Effector memory CD8-positive, alpha-beta T cell (primary cell): ENCODE measurements around the gene DPM1.

Source experiments
- ATAC-seq: fragments of 150-1000 bp; cut with Tn5 transposase; replicated peaks from 2 replicates; pipeline ENCODE4 v1.10.0; 2021; ENCODE audit warnings: mild to moderate bottlenecking, moderate library complexity
- DNase-seq, 3 experiments: peaks; one replicate each; pipeline ENCODE4 v3.0.0; 2021
- H3K27ac Mint-ChIP-seq, 2 donors: one replicate each; pipeline ENCODE4 v1.8.0; 2022; ENCODE audit warnings: mild to moderate bottlenecking in 2 of 2, mixed read lengths in 2 of 2, moderate library complexity in 2 of 2
- H3K27me3 Mint-ChIP-seq, 2 donors: one replicate each; pipeline ENCODE4 v1.8.0; 2022; ENCODE audit warnings: mixed read lengths in 2 of 2
- H3K36me3 Mint-ChIP-seq: one replicate; pipeline ENCODE4 v1.8.0; 2022; ENCODE audit warnings: mild to moderate bottlenecking, moderate library complexity, mixed read lengths; ENCODE audit not compliant: insufficient read depth
- H3K4me1 Mint-ChIP-seq, 2 donors: one replicate each; pipeline ENCODE4 v1.8.0; 2022; ENCODE audit warnings: low read depth in 2 of 2, mixed read lengths in 2 of 2
- H3K4me3 Mint-ChIP-seq, 2 donors: one replicate each; pipeline ENCODE4 v1.8.0; 2022; ENCODE audit warnings: mild to moderate bottlenecking in 2 of 2, mixed read lengths in 2 of 2, moderate library complexity in 2 of 2
- H3K9me3 Mint-ChIP-seq, 2 donors: one replicate each; pipeline ENCODE4 v1.8.0; 2022; ENCODE audit warnings: mixed read lengths in 2 of 2

Gene DPM1

DNA sequence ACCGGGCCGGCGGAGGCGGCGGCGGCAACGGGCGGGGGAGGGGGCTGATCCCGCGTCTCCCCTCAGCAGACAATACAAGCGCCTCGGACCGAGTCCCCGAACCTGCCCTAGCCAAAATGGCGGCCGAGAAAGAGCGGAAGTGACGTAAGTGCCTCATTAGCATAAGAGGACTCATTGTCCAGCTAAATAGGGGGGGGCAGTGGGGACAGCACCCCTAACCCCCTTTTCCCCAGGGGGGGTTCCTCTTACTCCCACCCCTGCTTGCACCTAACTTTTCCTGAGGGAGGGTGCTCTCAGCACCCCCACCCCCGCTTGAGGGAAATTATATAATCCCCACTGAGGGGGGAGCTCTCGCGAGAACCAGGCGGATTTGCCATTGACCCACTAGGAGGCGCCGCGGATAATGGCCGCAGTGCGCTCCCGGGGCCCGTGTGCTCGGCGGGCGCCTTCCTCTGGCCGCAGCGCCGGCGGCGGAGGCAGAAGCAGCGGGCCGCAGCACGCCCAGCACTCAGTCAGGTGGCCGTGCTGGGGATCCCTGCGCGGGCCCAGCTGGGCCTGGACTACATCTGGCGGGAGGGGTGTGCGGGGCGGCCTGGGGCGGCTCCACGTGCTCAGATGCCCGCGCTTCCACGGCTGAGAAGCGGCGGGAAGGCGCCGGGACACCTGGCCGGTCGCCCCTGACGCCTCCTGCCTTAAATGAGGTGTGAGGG, 26.9 kb downstream of the DPM1 start, which contains the start of gene ADNP:
Gene ADNP (minus strand): TSS at position 132 of the 710 bp plus-strand sequence. CDS start 27,441 bp downstream, outside the sequence.
- H3K27ac Mint-ChIP-seq: peak within 1 kb of the TSS; percentile 98
- ATAC-seq: peak; percentile 68
- H3K4me1 Mint-ChIP-seq: peaks cover 28 to 31% of the 10 kb centered on the region in 2 donors
- no peaks in the 10 kb centered on the region for H3K9me3 Mint-ChIP-seq
- H3K36me3 Mint-ChIP-seq: peaks cover 66% of the 10 kb centered on the region
- peak within 1 kb of the TSS; percentile 96 to 99 for H3K4me3 Mint-ChIP-seq
- no peaks in the 10 kb centered on the region for H3K27me3 Mint-ChIP-seq
- peak; percentile 90 to 93 (median 90) for DNase-seq

DNA sequence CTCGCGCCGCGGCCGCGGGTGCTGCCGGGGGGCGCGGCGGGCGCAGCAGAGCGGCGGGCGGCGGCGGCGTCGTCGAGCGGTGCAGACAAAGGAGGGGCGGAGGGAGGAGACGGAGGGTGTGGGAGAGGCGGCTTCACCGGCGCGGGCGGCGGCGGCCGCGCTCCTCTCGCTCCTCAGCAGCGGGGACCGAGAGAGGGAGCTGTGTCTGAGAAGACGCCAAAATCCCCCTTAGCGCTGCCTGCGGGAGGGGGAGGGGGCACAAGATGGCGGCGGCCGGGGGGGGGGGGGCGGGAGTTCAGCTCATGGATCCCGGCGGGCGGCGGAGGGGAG, 27.4 kb downstream of the DPM1 start:
- DNase-seq (peak in 1 of 3 experiments; percentile 68), ATAC-seq (peak; percentile 54)
- no peaks in the 10 kb centered on the region for H3K9me3 Mint-ChIP-seq
- H3K36me3 Mint-ChIP-seq: peaks cover 63% of the 10 kb centered on the region
- H3K4me3 Mint-ChIP-seq: peak overlapping the region; percentile 96 to 99
- peak overlapping the region; percentile 98 for H3K27ac Mint-ChIP-seq
- H3K27me3 Mint-ChIP-seq: no peaks in the 10 kb centered on the region
- peaks cover 30 to 34% of the 10 kb centered on the region in 2 donors for H3K4me1 Mint-ChIP-seq

DNA sequence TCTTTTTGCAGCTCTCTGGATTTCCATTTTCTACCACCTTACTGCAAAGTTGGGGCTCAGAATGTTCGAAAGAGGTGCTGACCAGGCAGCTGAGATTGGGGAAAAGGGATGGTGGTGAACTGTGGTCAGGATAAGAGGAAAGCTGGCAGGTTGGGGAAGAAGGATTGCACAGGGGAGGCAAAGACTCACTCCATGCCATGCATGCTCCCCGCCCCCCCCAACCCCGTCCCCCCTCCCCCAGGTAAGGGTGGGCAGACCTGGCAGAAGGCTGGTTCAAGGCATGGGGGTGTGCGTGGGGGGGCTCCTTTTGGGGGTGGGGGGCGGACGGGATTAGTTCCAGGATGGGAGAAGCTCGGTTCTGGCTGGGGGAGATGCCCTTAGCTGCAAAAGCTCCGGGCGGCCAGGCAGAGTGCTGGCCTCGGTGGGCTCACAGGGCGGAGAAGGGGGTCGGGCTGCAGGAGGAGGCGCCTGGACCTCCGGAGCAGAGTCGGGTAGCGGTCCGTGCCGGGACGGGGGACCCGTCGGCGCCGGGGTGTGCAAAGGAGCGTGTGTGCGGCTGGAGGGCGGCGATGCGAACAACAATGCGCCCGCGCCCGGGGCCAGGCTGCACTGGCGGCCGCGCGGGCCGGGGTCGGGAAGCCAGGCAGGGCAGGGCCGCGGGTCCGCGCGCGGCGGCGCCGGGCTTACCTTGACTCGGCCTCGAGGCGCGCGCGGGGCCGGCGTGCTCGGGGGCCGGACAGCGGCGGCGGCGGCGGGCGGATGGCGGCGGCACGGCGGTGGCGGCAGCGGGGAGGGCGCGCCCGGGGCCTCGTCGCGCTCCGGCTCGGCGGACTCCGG, 28.0 kb downstream of the DPM1 start:
- Mint-ChIP-seq H3K4me1 (peaks cover 35 to 40% of the 10 kb centered on the region in 2 donors), H3K9me3 (no peaks in the 10 kb centered on the region), H3K4me3 (peak overlapping the region; percentile 96 to 99), H3K27ac (peak overlapping the region; percentile 98), H3K27me3 (no peaks in the 10 kb centered on the region), H3K36me3 (peaks cover 62% of the 10 kb centered on the region)
- peak; percentile 0 for ATAC-seq
- peak in 2 of 3 experiments; percentile 6 to 14 for DNase-seq

DNA sequence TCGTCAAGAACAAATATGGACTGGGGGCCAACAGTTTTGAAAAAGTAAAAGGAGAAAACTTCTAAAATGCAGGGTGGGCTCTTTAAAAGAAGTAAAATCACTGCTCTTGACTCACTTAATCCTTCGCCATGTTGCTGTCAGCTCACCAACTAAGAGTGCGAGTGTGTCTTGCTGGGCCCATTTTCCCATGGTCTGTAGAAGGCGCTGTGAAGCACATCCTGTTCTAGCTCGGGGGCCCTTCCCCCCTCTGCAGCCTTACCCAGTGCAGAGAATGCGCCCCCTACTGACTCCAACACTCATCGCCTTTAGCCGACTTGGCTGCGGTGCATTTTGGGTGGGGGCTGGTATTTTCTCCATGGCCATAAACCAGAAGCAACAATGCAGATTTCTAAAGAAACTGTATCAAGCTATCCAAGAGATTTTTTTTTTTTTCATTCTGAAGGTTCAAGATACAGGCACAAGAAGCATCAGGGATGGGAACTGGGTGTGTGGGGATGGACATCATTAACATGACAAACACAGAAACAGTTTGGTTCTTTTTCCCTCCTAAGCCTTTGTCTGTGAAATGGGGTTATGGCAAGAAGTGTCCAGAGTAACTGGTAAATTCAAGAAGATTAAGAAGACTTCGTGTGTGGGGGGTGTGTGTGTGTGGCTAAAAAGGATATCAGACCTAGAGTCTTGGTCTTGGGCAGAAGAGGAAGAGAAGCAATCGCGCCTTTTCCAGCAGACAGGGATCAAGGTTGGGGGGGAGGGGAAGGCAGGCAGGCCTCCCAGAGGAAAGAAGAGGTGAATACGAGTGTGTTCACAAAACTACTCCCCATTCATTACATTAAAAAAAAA, 28.8 kb downstream of the DPM1 start:
- H3K4me1 Mint-ChIP-seq: peaks cover 40 to 47% of the 10 kb centered on the region in 2 donors

DNA sequence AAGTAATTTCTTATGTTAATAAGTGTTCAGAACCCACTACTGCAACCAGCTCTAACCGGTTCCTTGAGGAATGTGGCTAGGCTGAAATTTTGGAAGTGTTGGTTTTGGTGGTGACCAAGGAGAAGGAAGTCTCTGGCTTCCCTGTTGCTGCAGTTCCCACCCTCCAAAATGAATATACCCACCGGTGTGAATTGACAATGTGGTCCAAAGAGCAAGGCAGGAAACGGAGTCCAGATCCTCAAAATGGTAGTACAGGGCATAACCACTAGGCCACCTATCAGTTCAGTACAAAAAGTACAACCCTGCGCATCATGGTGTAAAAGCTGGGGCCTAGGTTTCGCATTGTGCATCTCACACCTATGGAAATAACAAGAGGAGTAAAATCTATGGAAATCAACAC, 29.9 kb downstream of the DPM1 start:
- Mint-ChIP-seq H3K36me3 (peaks cover 51% of the 10 kb centered on the region), H3K4me1 (peaks cover 40 to 47% of the 10 kb centered on the region in 2 donors), H3K4me3 (peak overlapping the region; percentile 96 to 99), H3K9me3 (no peaks in the 10 kb centered on the region), H3K27ac (peak overlapping the region; percentile 8 to 98), H3K27me3 (no peaks in the 10 kb centered on the region)
- no peak for DNase-seq
- ATAC-seq: no peak

More for the DNA sequence above, 28.8 kb downstream of the DPM1 start:
- Mint-ChIP-seq H3K4me3 (peak overlapping the region; percentile 96 to 99), H3K9me3 (no peaks in the 10 kb centered on the region), H3K27me3 (no peaks in the 10 kb centered on the region), H3K27ac (peak overlapping the region; percentile 98), H3K36me3 (peaks cover 54% of the 10 kb centered on the region)
- DNase-seq (peak; percentile 92 to 95 (median 93)), ATAC-seq (peak; percentile 63)

DNA sequence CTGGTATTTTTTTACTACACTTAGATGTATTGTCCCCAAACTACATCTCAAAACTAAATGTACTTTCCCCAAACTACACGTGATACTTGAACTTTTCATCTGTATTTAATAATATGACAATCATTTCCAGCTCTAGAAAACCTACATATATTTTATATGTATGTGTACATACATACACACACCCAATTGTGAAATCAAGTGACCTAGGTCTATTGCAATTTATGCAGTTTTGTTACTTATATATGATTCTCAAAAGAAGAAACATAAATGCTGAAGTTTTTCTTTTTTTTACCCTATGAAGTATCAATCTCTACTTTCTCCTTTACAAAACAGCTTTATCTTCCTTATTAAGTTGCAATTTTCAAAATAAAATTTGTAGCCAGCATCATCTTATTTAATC, 31.8 kb downstream of the DPM1 start:
- peak overlapping the region in 1 of 2 donors; percentile 50 for H3K4me3 Mint-ChIP-seq
- no peaks in the 10 kb centered on the region for H3K27me3 Mint-ChIP-seq
- no peaks in the 10 kb centered on the region for H3K9me3 Mint-ChIP-seq
- H3K36me3 Mint-ChIP-seq: peaks cover 52% of the 10 kb centered on the region
- no peak for DNase-seq
- peaks cover 46 to 61% of the 10 kb centered on the region in 2 donors for H3K4me1 Mint-ChIP-seq
- no peak for ATAC-seq
- peak overlapping the region in 1 of 2 donors; percentile 85 for H3K27ac Mint-ChIP-seq

DNA sequence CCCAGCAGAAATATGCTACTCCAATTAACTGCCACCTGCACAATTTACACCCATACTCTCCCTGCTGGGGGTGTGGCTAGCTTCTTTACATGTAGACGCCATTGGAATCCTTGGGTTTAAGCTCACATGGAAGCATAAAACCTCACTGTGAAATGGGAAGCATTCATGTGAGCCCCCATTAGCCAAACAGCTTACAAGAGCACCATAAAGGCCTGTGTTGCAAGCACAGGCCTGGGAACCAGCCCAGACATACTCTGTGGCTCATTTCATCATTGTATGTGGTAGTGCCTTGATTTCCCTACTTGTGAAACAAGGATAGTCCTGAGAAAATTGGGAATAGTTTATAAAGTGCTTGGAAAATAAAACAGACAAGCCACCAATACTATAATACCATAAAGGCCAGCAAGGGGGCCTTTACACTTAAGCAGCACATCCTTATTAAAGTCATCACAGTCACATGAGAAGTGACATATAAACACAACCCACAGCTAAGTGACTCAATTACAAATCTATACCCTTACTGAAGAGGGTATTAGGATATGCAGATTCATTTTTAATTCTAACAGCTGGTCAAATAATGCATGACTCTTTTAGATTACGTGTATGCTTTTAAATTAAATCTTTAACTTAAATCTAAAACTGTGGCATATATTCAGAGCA, 33.9 kb downstream of the DPM1 start:
- ATAC-seq: no peak
- no peak for DNase-seq
- H3K27ac Mint-ChIP-seq: peak overlapping the region; percentile 20 to 85
- H3K4me3 Mint-ChIP-seq: peak overlapping the region in 1 of 2 donors; percentile 33
- H3K27me3 Mint-ChIP-seq: no peaks in the 10 kb centered on the region
- peaks cover 35% of the 10 kb centered on the region for H3K36me3 Mint-ChIP-seq
- no peaks in the 10 kb centered on the region for H3K9me3 Mint-ChIP-seq
- H3K4me1 Mint-ChIP-seq: peaks cover 47 to 74% of the 10 kb centered on the region in 2 donors

DNA sequence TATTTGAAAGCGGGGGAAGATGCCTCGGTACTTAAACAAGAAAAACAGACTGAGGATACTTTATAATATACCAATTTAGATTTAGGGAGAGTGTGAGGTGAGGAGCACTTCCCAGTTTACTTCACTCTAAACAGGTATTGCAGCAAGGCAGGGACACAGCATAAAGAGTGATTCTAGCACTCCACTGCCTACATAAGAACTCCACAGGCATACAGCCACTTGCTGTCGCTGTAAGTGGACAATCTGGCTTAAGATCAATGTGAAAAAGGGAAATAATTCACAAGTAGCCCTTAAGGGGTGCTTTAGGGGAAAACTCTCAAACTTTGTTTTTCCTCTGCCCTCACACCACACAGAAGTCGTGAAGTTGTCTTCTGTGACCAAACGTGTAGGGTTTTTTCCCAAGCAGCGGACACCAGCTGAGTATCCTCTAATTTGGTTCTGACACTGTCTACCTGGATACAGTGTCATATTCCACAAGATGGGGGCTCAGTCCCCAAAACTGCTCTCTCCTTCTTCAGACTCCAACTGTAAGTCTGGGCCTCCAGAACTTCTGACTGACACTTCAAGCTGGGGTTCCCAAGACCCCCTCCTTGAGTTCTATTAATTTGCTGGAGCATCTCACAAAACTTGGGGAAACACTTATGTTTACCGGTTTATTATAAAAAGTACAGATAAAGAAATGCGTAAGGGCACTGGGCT, 36.4 kb downstream of the DPM1 start:
- no peaks in the 10 kb centered on the region for H3K27me3 Mint-ChIP-seq
- H3K27ac Mint-ChIP-seq: peak overlapping the region; percentile 63 to 77
- H3K4me1 Mint-ChIP-seq: peaks cover 42 to 73% of the 10 kb centered on the region in 2 donors
- no peak for ATAC-seq
- H3K4me3 Mint-ChIP-seq: peak overlapping the region in 1 of 2 donors; percentile 20
- H3K9me3 Mint-ChIP-seq: no peaks in the 10 kb centered on the region
- H3K36me3 Mint-ChIP-seq: peaks cover 29% of the 10 kb centered on the region
- no peak for DNase-seq

DNA sequence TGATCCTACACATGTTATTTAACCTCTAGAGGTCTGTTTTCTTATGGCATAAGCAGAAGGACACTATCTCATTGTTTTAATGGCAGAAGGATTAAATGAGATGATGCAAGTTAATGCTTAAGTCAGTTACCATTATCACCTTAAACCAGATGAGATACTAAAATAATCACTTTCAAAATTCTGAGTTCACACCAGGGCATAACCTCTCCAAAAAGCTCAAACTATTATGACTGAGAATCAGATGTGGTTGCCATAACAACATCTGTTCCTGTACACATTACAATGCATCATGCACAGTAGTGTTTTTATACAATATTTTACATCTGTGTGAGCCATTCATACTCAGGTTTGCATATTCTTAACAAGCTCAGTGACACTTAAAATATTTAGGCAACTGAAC, 37.3 kb downstream of the DPM1 start:
- Mint-ChIP-seq H3K27ac (peak overlapping the region; percentile 49 to 77), H3K4me3 (no peak overlapping the region), H3K4me1 (peaks cover 47 to 78% of the 10 kb centered on the region in 2 donors), H3K36me3 (peaks cover 31% of the 10 kb centered on the region), H3K27me3 (no peaks in the 10 kb centered on the region), H3K9me3 (no peaks in the 10 kb centered on the region)
- ATAC-seq: peak; percentile 83
- no peak for DNase-seq

DNA sequence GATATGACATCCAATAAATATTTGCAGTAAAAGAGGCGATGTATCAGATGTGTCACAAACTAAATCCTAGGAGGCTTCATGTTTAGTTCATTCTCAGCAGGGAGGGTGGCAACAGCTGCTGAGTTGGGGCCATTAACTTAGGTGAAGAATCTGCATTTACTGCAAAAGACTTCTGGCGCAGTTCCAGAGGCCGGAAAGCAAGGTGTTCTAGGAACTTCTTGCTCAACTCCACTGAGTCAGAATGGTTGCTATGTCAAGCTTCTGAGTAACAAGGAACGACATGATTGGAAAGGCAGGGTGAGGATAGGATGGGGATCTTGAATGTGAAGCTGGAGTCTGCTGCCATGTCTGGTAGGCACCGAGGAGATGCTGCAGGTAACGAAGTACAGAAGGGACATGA, 38.8 kb downstream of the DPM1 start:
- peaks cover 42 to 77% of the 10 kb centered on the region in 2 donors for H3K4me1 Mint-ChIP-seq
- no peaks in the 10 kb centered on the region for H3K27me3 Mint-ChIP-seq
- H3K36me3 Mint-ChIP-seq: peaks cover 26% of the 10 kb centered on the region
- no peaks in the 10 kb centered on the region for H3K9me3 Mint-ChIP-seq
- peak overlapping the region; percentile 78 to 83 for H3K27ac Mint-ChIP-seq
- peak overlapping the region; percentile 38 to 53 for H3K4me3 Mint-ChIP-seq
- DNase-seq (no peak), ATAC-seq (no peak)

DNA sequence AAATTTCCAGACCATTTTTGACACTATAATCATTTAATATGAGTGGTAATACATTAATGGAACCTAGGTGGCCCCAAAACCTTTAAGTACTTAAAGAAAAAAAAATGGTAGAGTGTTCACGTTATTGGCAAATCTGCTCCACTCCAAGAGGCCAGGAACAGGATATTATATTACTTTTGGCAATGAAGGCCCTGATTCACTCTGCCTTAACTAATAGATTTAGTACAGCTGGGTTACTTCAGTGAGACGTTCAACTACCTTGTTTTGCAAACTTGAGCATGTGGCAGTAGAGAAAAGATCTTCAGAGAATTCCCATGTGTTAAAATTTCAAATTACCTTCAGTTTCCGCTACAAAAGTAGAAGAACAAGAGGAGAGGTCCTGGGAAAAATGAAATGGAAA, 39.9 kb downstream of the DPM1 start:
- Mint-ChIP-seq H3K27ac (peak overlapping the region; percentile 26 to 93), H3K27me3 (no peaks in the 10 kb centered on the region), H3K36me3 (peaks cover 21% of the 10 kb centered on the region), H3K4me3 (peak overlapping the region in 1 of 2 donors; percentile 44), H3K9me3 (no peaks in the 10 kb centered on the region), H3K4me1 (peaks cover 50 to 89% of the 10 kb centered on the region in 2 donors)
- ATAC-seq (no peak), DNase-seq (no peak)

DNA sequence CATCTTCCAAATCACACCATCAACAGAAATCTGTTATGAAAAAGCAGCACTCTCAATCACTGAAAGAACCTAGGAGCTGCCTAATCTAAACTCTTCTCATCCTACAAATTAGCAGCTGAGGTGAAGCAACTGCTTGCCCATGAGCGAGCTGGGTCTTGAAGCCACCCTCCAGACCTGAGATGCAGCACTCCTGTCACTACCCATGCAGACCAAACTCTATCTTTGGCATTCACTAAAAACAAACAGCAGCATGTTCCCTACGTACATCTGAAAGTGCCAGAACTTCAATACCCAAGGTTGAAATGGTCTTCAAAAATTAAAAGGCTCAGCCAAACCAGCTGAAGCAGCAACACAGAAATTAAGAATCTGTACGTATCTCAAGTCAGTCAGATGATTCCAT, 41.4 kb downstream of the DPM1 start:
- H3K9me3 Mint-ChIP-seq: no peaks in the 10 kb centered on the region
- H3K36me3 Mint-ChIP-seq: peaks cover 15% of the 10 kb centered on the region
- H3K27ac Mint-ChIP-seq: peak overlapping the region; percentile 60 to 93

More for the DNA sequence above, 41.4 kb downstream of the DPM1 start:
- Mint-ChIP-seq H3K4me1 (peaks cover 51 to 89% of the 10 kb centered on the region in 2 donors), H3K27me3 (no peaks in the 10 kb centered on the region), H3K4me3 (peak overlapping the region in 1 of 2 donors; percentile 3)
- DNase-seq (no peak), ATAC-seq (no peak)
